Epidermal melanocyte (primary cell): ENCODE data around the gene PPM1M.

ENCODE experiments used
- DNase-seq: peaks from one replicate; pipeline ENCODE4 v3.0.0; 2011; ENCODE audit warnings: low spot score; ENCODE audit not compliant: insufficient read length

PPM1M gene

GRCh38 chr3:52295671-52296208, 50.2 kb downstream of the PPM1M start:
- no peak for DNase-seq

- no peak for DNase-seq
Observed at GRCh38 chr3:52297242-52298148, 51.9 kb downstream of the PPM1M start.

GRCh38 chr3:52298149-52299098, 52.9 kb downstream of the PPM1M start:
- no peak for DNase-seq

GRCh38 chr3:52299247-52299878, 53.8 kb downstream of the PPM1M start:
- no peak for DNase-seq
